ENCODE data around the gene ROGDI. TPM values are rescaled to one million over a fixed set of nuclear protein-coding genes. Genes with fewer than 3 reads are reported as not detected.

ROGDI gene
- total RNA-seq, 3 donors from 2014 or later, result 6.6 to 23.3 (median 21.2) TPM

GRCh38 chr16:4746991-4747574 is 55.4 kb downstream of the ROGDI start:
- no peak overlapping the region for H3K27ac ChIP-seq
- DNase-seq (ENCODE audit: low spot score in 2 of 2), result no peak

More at GRCh38 chr16:4746991-4747574, 55.4 kb downstream of the ROGDI start:
- Histone ChIP-seq H3K36me3 (peaks cover 2% of the 10 kb centered on the region), H3K9me3 (no peaks in the 10 kb centered on the region), H3K27me3 (no peaks in the 10 kb centered on the region), H3K4me1 (no peaks in the 10 kb centered on the region), H3K4me3 (no peak overlapping the region)
- intact Hi-C loops (cut with DNase I; ENCODE audit: low total_unique reads), result no loop called here
- no peak for TF ChIP-seq POLR2A (IDR thresholded peaks at IDR 0.05)
- no peak for TF ChIP-seq CTCF (IDR thresholded peaks at IDR 0.05)
- no peak for TF ChIP-seq POLR2AphosphoS5 (IDR thresholded peaks at IDR 0.05)

Other genes starting within 250 kb of the ROGDI start
- not detected for gene C16orf96, start 246.3 kb downstream of the ROGDI start, total RNA-seq
- gene UBALD1, start 187.7 kb downstream of the ROGDI start, total RNA-seq, result 10 to 100 TPM in 1 of 3 donors, 1 to 10 TPM in 2; 5.8 to 11.3 (median 7.2) TPM
- gene MGRN1, start 177.8 kb downstream of the ROGDI start, total RNA-seq, result 10 to 100 TPM; 26.7 to 28.5 (median 27.9) TPM
- 10 to 100 TPM; 22.4 to 38.0 (median 32.3) TPM for gene NUDT16L1, start 109.1 kb downstream of the ROGDI start, total RNA-seq
- gene ANKS3, start 68.4 kb downstream of the ROGDI start, total RNA-seq, result 10 to 100 TPM; 12.6 to 33.1 (median 23.6) TPM
- gene DNAAF8, start 68.1 kb downstream of the ROGDI start, total RNA-seq, result 1 to 10 TPM; 1.3 to 2.3 (median 1.8) TPM
- 10 to 100 TPM in 2 of 3 donors, 1 to 10 TPM in 1; 8.2 to 17.0 (median 16.4) TPM for gene ZNF500, start 35.5 kb downstream of the ROGDI start, total RNA-seq
- gene SEPTIN12, start 14.3 kb downstream of the ROGDI start, total RNA-seq, result not detected
- gene SMIM22, start 7.3 kb downstream of the ROGDI start, total RNA-seq, result 10 to 100 TPM in 2 of 3 donors, not detected in 1; 49.0 to 58.7 TPM
- 10 to 100 TPM; 57.2 to 79.0 (median 58.1) TPM for gene GLYR1, start 44.7 kb upstream of the ROGDI start, total RNA-seq
- 10 to 100 TPM; 28.8 to 32.8 (median 29.1) TPM for gene UBN1, start 44.8 kb upstream of the ROGDI start, total RNA-seq
- gene PPL, start 134.5 kb upstream of the ROGDI start, total RNA-seq, result 100 to 1,000 TPM in 1 of 3 donors, 10 to 100 TPM in 2; 53.1 to 169 (median 97.5) TPM
- 1 to 10 TPM in 1 of 3 donors, under 1 TPM in 2; 0.33 to 1.3 (median 0.59) TPM for gene SEC14L5, start 155.7 kb upstream of the ROGDI start, total RNA-seq
- 10 to 100 TPM; 18.4 to 26.2 (median 21.8) TPM for gene NAGPA, start 231.3 kb upstream of the ROGDI start, total RNA-seq